ENCODE results near the gene DGKB.

The DGKB gene

GRCh38 chr7:14835384-14835783 is 67.2 kb downstream of the DGKB start:
- in situ Hi-C loops (cut with HindIII; ENCODE audit: low pct_ligation_motif_present, low pct_unique_long_range_greater_than_20kb, low sequenced_read_pairs) = no loop called here
- DNase-seq = no peak

GRCh38 chr7:14834883-14835282 is 67.7 kb downstream of the DGKB start:
- in situ Hi-C loops (cut with HindIII; ENCODE audit: low pct_ligation_motif_present, low pct_unique_long_range_greater_than_20kb, low sequenced_read_pairs) = no loop called here
- DNase-seq = no peak

- DNase-seq = no peak
- in situ Hi-C loops (cut with HindIII; ENCODE audit: low pct_ligation_motif_present, low pct_unique_long_range_greater_than_20kb, low sequenced_read_pairs) = no loop called here
These were observed 68.1 kb downstream of the DGKB start for GRCh38 chr7:14834456-14834855.

- in situ Hi-C loops (cut with HindIII; ENCODE audit: low pct_ligation_motif_present, low pct_unique_long_range_greater_than_20kb, low sequenced_read_pairs) = no loop called here
- no peak for DNase-seq
These were observed 68.8 kb downstream of the DGKB start for GRCh38 chr7:14833707-14834106.

GRCh38 chr7:14828053-14828452 is 74.5 kb downstream of the DGKB start:
- in situ Hi-C loops (cut with HindIII; ENCODE audit: low pct_ligation_motif_present, low pct_unique_long_range_greater_than_20kb, low sequenced_read_pairs) = no loop called here
- no peak for DNase-seq

GRCh38 chr7:14826426-14826825 is 76.1 kb downstream of the DGKB start:
- in situ Hi-C loops (cut with HindIII; ENCODE audit: low pct_ligation_motif_present, low pct_unique_long_range_greater_than_20kb, low sequenced_read_pairs) = no loop called here
- DNase-seq = no peak

- in situ Hi-C loops (cut with HindIII; ENCODE audit: low pct_ligation_motif_present, low pct_unique_long_range_greater_than_20kb, low sequenced_read_pairs) = no loop called here
- no peak for DNase-seq
These were observed 76.6 kb downstream of the DGKB start for GRCh38 chr7:14825912-14826311.

- in situ Hi-C loops (cut with HindIII; ENCODE audit: low pct_ligation_motif_present, low pct_unique_long_range_greater_than_20kb, low sequenced_read_pairs) = no loop called here
- no peak for DNase-seq
These were observed 80.1 kb downstream of the DGKB start for GRCh38 chr7:14822481-14822854.

- no peak for DNase-seq
- in situ Hi-C loops (cut with HindIII; ENCODE audit: low pct_ligation_motif_present, low pct_unique_long_range_greater_than_20kb, low sequenced_read_pairs) = no loop called here
These were observed 80.6 kb downstream of the DGKB start for GRCh38 chr7:14821757-14822480.

- no peak for DNase-seq
- in situ Hi-C loops (cut with HindIII; ENCODE audit: low pct_ligation_motif_present, low pct_unique_long_range_greater_than_20kb, low sequenced_read_pairs) = no loop called here
These were observed 83.7 kb downstream of the DGKB start for GRCh38 chr7:14818871-14819270.

- in situ Hi-C loops (cut with HindIII; ENCODE audit: low pct_ligation_motif_present, low pct_unique_long_range_greater_than_20kb, low sequenced_read_pairs) = no loop called here
- no peak for DNase-seq
These were observed 84.5 kb downstream of the DGKB start for GRCh38 chr7:14817829-14818614.

- in situ Hi-C loops (cut with HindIII; ENCODE audit: low pct_ligation_motif_present, low pct_unique_long_range_greater_than_20kb, low sequenced_read_pairs) = no loop called here
- DNase-seq = no peak
These were observed 95.0 kb downstream of the DGKB start for GRCh38 chr7:14807507-14807906.

- no peak for DNase-seq
- in situ Hi-C loops (cut with HindIII; ENCODE audit: low pct_ligation_motif_present, low pct_unique_long_range_greater_than_20kb, low sequenced_read_pairs) = no loop called here
These were observed 95.7 kb downstream of the DGKB start for GRCh38 chr7:14806891-14807290.

GRCh38 chr7:14805105-14805719 is 97.3 kb downstream of the DGKB start:
- in situ Hi-C loops (cut with HindIII; ENCODE audit: low pct_ligation_motif_present, low pct_unique_long_range_greater_than_20kb, low sequenced_read_pairs) = no loop called here
- DNase-seq = no peak

GRCh38 chr7:14800664-14801063 is 101.9 kb downstream of the DGKB start:
- in situ Hi-C loops (cut with HindIII; ENCODE audit: low pct_ligation_motif_present, low pct_unique_long_range_greater_than_20kb, low sequenced_read_pairs) = no loop called here

GRCh38 chr7:14793151-14793550 is 109.4 kb downstream of the DGKB start:
- in situ Hi-C loops (cut with HindIII; ENCODE audit: low pct_ligation_motif_present, low pct_unique_long_range_greater_than_20kb, low sequenced_read_pairs) = no loop called here
- no peak for DNase-seq

More at GRCh38 chr7:14800664-14801063, 101.9 kb downstream of the DGKB start:
- DNase-seq = no peak

- in situ Hi-C loops (cut with HindIII; ENCODE audit: low pct_ligation_motif_present, low pct_unique_long_range_greater_than_20kb, low sequenced_read_pairs) = no loop called here
- no peak for DNase-seq
These were observed 115.0 kb downstream of the DGKB start for GRCh38 chr7:14787551-14787950.

- in situ Hi-C loops (cut with HindIII; ENCODE audit: low pct_ligation_motif_present, low pct_unique_long_range_greater_than_20kb, low sequenced_read_pairs) = no loop called here
- DNase-seq = no peak
These were observed 116.1 kb downstream of the DGKB start for GRCh38 chr7:14786314-14786895.

GRCh38 chr7:14777806-14778205 is 124.7 kb downstream of the DGKB start:
- no peak for DNase-seq
- in situ Hi-C loops (cut with HindIII; ENCODE audit: low pct_ligation_motif_present, low pct_unique_long_range_greater_than_20kb, low sequenced_read_pairs) = no loop called here

All from ACHN (cell line).